Activated naive CD4-positive, alpha-beta T cell treated with anti-CD3 and anti-CD28 coated beads for 36 hours (primary cell): ENCODE data around the gene ARHGAP15. TPM values are rescaled to one million over a fixed set of nuclear protein-coding genes. Genes with fewer than 3 reads are reported as not detected.
A peak's percentile ranks its signal among the peaks of the same experiment; 100 is the strongest.

ENCODE experiments used
- CTCF ChIA-PET: fragments of 350-600 bp; sonication (Branson Sonifier 250); formaldehyde crosslinking; loops from one replicate; lab custom pipeline; 2021; ENCODE audit warnings: antibody characterized with exemption; lab: Charles Lee
- DNase-seq: peaks from one replicate; pipeline ENCODE4 v3.0.0-alpha.2; 2020
- H3K27ac Mint-ChIP-seq: one replicate; pipeline ENCODE4 v1.8.0; 2021; ENCODE audit warnings: mild to moderate bottlenecking, mixed read lengths
- H3K27me3 Mint-ChIP-seq: one replicate; pipeline ENCODE4 v1.8.0; 2021; ENCODE audit warnings: low read depth, mixed read lengths
- H3K36me3 Mint-ChIP-seq: one replicate; pipeline ENCODE4 v1.8.0; 2021; ENCODE audit warnings: low read depth, mixed read lengths
- H3K4me1 Mint-ChIP-seq: one replicate; pipeline ENCODE4 v1.8.0; 2021; ENCODE audit warnings: low read depth, mixed read lengths
- H3K4me3 Mint-ChIP-seq: one replicate; pipeline ENCODE4 v1.8.0; 2021; ENCODE audit warnings: mild to moderate bottlenecking, moderate library complexity, mixed read lengths
- H3K9me3 Mint-ChIP-seq: one replicate; pipeline ENCODE4 v1.8.0; 2021; ENCODE audit warnings: mixed read lengths
- intact Hi-C: fragments of 100-400 bp; cut with micrococcal nuclease; formaldehyde crosslinking; loops from one replicate; pipeline ENCODE4 v1.15.1; 2023
- total RNA-seq, 2 experiments: library from RNA; stranded (reverse); gene quantifications; one replicate each; pipeline ENCODE4 v1.2.3, GENCODE V29; 2021

ARHGAP15 gene
- total RNA-seq, 2 experiments from 2014 or later: 85.7 to 90.1 TPM

DNA sequence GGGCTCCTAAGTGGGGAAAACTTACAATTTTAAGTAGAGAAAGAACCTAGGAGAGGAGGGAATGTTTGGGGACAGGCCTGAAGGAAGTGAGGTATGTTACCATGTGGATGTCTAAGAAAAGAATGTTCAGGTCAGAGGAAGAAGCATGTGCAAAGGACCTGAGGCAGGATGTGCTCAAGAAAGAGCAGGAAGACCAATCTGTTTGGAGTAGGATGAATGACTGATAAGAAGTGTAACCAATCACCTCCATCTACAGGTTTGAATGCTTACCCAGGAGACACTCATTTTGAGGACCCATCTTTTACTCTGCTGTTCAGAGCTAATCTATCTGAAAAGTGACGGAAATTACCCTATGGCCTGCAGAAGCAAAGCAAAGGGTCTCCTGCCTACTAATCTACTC, 342.3 kb downstream of the ARHGAP15 start:
- no peak for DNase-seq
- H3K36me3 Mint-ChIP-seq: peaks cover 17% of the 10 kb centered on the region
- H3K27me3 Mint-ChIP-seq: no peaks in the 10 kb centered on the region
- intact Hi-C loops: no loop called here
- CTCF ChIA-PET: no interaction called here
- no peak overlapping the region for H3K27ac Mint-ChIP-seq
- no peaks in the 10 kb centered on the region for H3K9me3 Mint-ChIP-seq
- peaks cover 36% of the 10 kb centered on the region for H3K4me1 Mint-ChIP-seq
- no peak overlapping the region for H3K4me3 Mint-ChIP-seq

DNA sequence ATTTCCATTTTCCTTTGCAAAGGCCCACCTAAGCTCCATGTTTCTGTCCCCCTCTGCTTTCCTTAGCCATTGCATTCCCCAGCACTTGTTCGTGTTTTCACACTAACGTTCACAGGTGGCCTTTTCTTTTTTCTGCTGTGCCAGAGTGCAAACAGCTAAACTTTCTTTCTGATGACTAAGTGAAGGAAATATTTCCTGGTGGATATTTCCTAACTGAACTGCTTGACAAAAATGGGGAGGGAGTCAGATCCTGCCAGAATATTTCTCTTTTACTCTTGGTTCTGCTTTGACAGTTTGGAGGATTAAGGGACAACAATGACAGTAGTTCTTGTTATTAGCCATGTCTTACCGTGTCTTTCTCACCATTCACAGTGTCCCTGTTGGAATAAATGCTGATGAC, 344.0 kb downstream of the ARHGAP15 start:
- no peak overlapping the region for H3K4me3 Mint-ChIP-seq
- no peaks in the 10 kb centered on the region for H3K9me3 Mint-ChIP-seq
- H3K4me1 Mint-ChIP-seq: peaks cover 37% of the 10 kb centered on the region
- intact Hi-C loops: no loop called here
- H3K36me3 Mint-ChIP-seq: peaks cover 17% of the 10 kb centered on the region
- CTCF ChIA-PET: no interaction called here
- H3K27me3 Mint-ChIP-seq: no peaks in the 10 kb centered on the region
- no peak overlapping the region for H3K27ac Mint-ChIP-seq
- no peak for DNase-seq

DNA sequence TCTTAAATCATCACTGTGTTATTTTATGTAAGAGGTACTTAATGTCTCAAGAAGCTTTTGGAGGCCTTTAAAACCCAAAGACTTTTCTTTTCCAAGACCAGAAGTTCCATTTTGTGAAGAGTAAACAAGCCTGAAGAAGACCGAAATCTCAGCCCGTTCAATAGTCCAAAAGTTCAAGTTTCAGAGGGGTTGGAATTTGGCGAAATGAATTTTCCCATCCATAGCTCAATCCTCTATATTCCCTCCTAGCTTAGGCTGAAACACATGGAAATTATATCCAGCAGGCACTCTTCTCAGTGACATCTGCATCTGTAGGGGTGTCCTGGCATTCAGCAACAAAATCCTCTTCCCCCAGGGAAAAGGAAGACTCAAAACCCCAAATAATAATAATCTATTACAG, 344.6 kb downstream of the ARHGAP15 start:
- Mint-ChIP-seq H3K27me3 (no peaks in the 10 kb centered on the region), H3K9me3 (no peaks in the 10 kb centered on the region), H3K36me3 (peaks cover 17% of the 10 kb centered on the region), H3K4me1 (peaks cover 32% of the 10 kb centered on the region), H3K27ac (no peak overlapping the region), H3K4me3 (no peak overlapping the region)
- CTCF ChIA-PET: no interaction called here
- intact Hi-C loops: no loop called here
- no peak for DNase-seq

DNA sequence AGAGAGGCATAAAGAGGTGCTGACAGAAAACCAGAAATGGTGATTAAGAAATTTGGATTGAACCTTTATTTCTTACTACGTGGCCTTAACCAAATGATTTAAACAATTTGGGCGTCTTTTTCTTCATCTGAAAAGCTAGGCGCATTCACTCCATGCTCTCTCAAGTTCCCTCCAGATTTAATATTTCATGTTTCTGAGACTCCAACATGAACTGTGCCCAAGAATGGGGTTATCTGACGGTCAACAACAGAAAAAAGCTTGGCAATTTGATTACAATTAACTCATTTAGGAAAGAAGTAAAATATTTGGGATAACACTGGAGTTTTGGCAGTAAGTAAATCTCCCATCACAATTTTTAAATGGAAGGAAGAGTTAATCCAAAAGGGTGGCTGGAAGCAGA, 345.4 kb downstream of the ARHGAP15 start:
- intact Hi-C loops: no loop called here
- Mint-ChIP-seq H3K9me3 (no peaks in the 10 kb centered on the region), H3K27ac (no peak overlapping the region), H3K36me3 (peaks cover 17% of the 10 kb centered on the region), H3K27me3 (no peaks in the 10 kb centered on the region), H3K4me3 (no peak overlapping the region), H3K4me1 (peaks cover 28% of the 10 kb centered on the region)
- DNase-seq: no peak
- CTCF ChIA-PET: no interaction called here

DNA sequence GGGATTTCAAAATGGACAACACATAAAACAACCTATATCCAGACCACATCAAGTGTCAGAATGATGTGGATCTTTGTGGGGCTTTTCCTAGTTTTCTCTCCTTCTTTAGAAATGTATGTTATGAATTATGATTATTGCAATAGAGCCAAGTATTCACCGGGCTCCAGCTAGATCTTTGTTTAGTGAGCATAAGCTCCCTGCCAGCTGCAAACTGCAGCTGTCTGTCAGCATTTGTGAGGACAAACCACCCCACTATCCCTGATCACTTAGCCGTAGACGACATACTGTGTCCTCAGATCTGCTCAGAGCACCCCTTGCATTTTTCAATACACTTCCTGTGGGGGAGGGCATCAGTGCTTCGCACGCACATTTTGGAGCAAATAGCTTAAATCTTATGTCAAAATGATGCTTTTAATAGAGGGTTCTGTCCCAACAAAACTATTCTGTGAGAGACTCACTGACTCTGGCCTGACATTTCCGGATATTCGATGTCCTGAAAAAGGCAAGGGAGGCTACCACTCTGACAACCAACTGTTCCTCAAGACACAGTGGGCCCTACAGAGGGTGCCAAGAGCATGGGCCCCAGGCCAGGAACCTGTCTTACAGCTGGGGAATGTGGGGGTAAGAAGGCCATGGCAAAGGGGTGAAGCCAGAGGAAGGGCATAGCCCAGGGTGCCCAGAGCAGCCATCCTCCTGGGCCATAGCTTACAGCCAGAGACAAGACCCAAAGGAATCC, 346.0 kb downstream of the ARHGAP15 start:
- peak overlapping the region; percentile 18 for H3K27ac Mint-ChIP-seq
- no peak overlapping the region for H3K4me3 Mint-ChIP-seq
- no peaks in the 10 kb centered on the region for H3K27me3 Mint-ChIP-seq
- DNase-seq: no peak
- peaks cover 26% of the 10 kb centered on the region for H3K4me1 Mint-ChIP-seq
- intact Hi-C loops: no loop called here
- H3K9me3 Mint-ChIP-seq: no peaks in the 10 kb centered on the region
- peaks cover 16% of the 10 kb centered on the region for H3K36me3 Mint-ChIP-seq
- CTCF ChIA-PET: interaction anchor here (0.7 kb wide), 1 partner anchor 192 kb away, joined by 3 read pairs; no protein-coding TSS in a partner anchor

DNA sequence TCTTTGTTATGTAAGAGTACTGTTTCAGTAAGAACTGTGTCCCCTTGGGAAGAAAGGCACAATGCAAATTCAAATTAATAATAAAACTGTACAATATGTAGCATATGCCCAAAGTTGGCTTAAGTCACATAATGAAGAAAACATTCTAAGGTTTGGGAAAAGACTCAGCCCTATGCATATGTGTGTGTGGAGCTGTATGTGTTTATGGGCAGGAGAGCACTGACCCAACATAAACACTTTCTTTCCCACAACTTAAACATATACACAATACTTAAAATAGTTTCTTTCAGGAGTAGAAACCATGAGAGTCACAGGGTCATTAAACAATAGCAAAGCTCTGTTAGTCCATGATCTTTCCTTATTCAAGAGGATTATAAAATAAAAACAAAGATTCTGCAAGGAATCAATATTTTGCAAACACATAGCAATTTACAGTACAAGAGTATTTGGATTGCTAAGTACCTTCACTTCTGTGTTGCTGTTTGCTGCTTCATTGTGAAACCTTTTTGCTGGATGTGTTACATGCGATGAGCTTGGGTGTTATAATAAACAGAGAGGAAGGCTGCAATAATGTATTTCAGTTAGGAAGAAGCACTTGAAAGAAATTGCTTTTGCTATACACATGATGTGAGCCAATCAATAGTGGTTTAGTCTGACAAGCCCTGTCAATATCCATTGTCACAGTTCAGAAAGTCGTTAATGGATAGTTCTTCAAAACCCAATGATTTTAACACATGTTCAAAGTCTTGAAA, 347.3 kb downstream of the ARHGAP15 start:
- intact Hi-C loops: no loop called here
- no peak for DNase-seq
- no peak overlapping the region for H3K27ac Mint-ChIP-seq
- H3K27me3 Mint-ChIP-seq: no peaks in the 10 kb centered on the region
- no peak overlapping the region for H3K4me3 Mint-ChIP-seq
- CTCF ChIA-PET: interaction anchor here (0.7 kb wide), 1 partner anchor 191 kb away, joined by 3 read pairs; no protein-coding TSS in a partner anchor
- H3K4me1 Mint-ChIP-seq: peaks cover 31% of the 10 kb centered on the region
- H3K9me3 Mint-ChIP-seq: no peaks in the 10 kb centered on the region
- peaks cover 15% of the 10 kb centered on the region for H3K36me3 Mint-ChIP-seq

DNA sequence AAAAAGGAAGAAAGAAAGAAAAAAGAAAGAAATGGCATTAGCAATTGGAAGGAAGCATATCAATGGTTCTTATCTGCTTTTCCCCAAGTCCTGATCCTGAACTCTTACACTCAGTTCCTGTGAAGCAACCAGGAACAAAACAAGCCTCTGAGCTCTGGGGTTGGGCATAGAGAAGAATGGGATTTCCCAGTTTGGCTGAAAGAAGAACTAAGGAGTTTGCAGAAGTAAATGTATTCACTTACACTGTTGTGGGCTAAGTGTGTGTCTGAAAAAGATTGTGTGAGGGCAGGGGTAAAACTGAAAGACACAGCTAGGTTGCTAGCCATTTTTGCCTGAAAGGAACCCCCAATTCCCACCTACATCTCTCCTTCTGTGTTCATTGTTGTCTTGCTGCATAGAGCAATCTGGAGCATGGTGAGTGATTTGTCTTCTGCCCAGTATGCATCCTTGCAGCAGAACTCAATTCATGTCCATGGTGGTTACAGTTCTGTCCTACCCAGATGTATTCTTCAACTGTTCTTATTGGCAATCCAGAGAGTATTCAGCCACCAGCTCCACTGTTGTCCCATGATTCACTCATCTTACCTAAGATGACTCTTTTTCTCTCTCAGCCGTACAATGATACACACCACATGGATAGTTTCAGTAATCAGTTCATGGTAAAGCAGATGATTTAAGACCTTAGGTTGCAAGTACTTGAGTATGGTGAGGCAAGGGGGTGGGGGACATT, 348.7 kb downstream of the ARHGAP15 start:
- no peak overlapping the region for H3K4me3 Mint-ChIP-seq
- H3K27ac Mint-ChIP-seq: no peak overlapping the region
- no peaks in the 10 kb centered on the region for H3K27me3 Mint-ChIP-seq
- CTCF ChIA-PET: no interaction called here
- H3K36me3 Mint-ChIP-seq: peaks cover 8% of the 10 kb centered on the region
- intact Hi-C loops: no loop called here
- H3K4me1 Mint-ChIP-seq: peaks cover 35% of the 10 kb centered on the region
- no peak for DNase-seq
- H3K9me3 Mint-ChIP-seq: no peaks in the 10 kb centered on the region

DNA sequence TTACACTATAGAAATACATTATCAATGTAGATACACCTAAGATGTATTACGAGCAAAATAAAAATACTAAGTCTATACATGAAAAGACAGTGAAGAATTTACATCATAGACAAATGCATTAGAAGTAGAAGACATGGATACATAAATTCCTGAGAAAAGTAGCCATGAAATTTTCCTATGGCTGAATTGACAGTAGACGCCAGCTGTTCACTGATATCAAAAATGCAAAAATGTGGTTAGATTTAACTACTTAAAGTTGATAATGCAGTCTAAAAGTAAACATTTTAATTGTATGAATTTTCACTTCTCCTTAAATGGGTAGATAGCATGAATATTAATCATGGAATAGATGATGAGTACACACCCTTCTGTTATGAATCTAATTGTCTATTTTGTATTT, 350.9 kb downstream of the ARHGAP15 start:
- no peak overlapping the region for H3K4me3 Mint-ChIP-seq
- CTCF ChIA-PET: interaction anchor here (0.7 kb wide), 1 partner anchor 125 kb away, joined by 5 read pairs; no protein-coding TSS in a partner anchor
- no peak for DNase-seq
- no peaks in the 10 kb centered on the region for H3K27me3 Mint-ChIP-seq
- no peak overlapping the region for H3K27ac Mint-ChIP-seq
- peaks cover 33% of the 10 kb centered on the region for H3K4me1 Mint-ChIP-seq
- H3K36me3 Mint-ChIP-seq: no peaks in the 10 kb centered on the region
- no peaks in the 10 kb centered on the region for H3K9me3 Mint-ChIP-seq
- intact Hi-C loops: no loop called here

DNA sequence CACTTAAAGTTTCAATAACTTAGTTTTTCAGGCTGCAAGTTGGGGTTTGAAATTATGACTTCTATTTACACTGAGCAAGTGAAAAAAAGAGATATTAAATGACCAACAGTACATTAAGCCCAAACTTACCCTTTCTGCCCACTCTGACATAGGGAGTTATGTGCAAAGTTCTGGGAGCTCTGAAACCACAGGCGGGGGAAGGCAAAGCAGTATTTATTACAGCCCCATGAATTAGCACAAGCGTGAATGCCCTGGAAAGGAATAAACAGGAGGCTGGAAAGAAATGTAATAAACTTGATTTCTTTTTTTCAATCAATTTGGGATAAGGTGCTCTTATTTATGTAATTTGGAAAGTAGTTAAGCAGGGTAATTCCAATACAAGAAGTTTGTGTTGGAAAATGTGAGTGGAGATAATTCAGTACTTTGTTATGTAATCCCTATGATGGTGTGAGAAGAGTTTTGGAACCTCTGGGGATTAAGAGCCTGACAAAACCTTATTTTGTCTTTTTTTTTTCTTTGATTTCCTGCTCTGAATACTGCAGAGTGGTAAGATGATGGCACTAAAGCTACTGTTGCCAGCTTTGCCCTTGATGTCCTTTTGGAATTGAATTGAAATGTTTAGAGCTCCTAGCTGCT, 351.5 kb downstream of the ARHGAP15 start:
- DNase-seq: no peak
- H3K27ac Mint-ChIP-seq: no peak overlapping the region
- intact Hi-C loops: no loop called here
- no peaks in the 10 kb centered on the region for H3K9me3 Mint-ChIP-seq
- no peak overlapping the region for H3K4me3 Mint-ChIP-seq
- CTCF ChIA-PET: no interaction called here
- peaks cover 28% of the 10 kb centered on the region for H3K4me1 Mint-ChIP-seq
- no peaks in the 10 kb centered on the region for H3K27me3 Mint-ChIP-seq
- H3K36me3 Mint-ChIP-seq: no peaks in the 10 kb centered on the region

DNA sequence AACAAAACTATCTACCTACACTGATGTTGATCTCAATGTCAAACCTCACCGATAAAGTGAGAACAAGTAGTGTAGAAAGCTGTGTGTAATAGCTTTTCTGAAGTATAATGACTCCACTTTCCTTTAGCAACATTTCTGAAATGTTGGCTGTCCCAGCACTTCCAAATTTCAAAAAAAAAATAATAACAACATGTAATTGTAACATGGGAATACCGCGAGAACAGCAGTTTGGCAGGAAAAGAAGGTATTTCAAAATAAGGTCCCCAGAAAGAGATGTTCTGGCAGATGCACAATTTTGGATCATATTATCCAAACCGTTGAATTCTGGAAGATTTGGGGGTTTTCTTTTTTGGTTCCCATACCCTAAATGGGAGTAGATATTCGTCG, 352.0 kb downstream of the ARHGAP15 start:
- no peaks in the 10 kb centered on the region for H3K27me3 Mint-ChIP-seq
- no peaks in the 10 kb centered on the region for H3K9me3 Mint-ChIP-seq
- peaks cover 28% of the 10 kb centered on the region for H3K4me1 Mint-ChIP-seq
- no peak overlapping the region for H3K4me3 Mint-ChIP-seq
- H3K36me3 Mint-ChIP-seq: no peaks in the 10 kb centered on the region
- no peak overlapping the region for H3K27ac Mint-ChIP-seq
- intact Hi-C loops: no loop called here
- no peak for DNase-seq
- CTCF ChIA-PET: no interaction called here

DNA sequence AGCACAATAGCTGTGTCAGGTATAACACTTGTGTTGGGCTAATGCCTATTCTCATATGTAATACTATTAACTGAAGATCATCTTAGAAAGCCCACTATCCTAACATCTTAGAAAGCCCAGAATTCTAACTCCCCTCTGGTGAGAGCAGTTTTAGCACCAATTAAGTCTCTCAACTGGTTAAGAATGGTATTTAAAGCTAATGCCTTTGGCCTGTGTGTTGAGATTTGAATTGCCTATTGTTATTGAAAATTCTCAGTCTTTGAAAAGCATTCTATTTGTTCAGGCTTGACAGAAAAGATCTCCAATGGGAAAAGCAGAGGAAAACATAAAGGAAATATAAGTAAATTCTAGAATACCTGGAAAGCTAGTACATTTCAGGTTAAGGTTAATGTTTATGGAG, 352.5 kb downstream of the ARHGAP15 start:
- peaks cover 29% of the 10 kb centered on the region for H3K4me1 Mint-ChIP-seq
- intact Hi-C loops: no loop called here
- CTCF ChIA-PET: no interaction called here
- no peak for DNase-seq
- H3K9me3 Mint-ChIP-seq: no peaks in the 10 kb centered on the region
- no peak overlapping the region for H3K4me3 Mint-ChIP-seq
- no peak overlapping the region for H3K27ac Mint-ChIP-seq
- peaks cover 3% of the 10 kb centered on the region for H3K36me3 Mint-ChIP-seq
- no peaks in the 10 kb centered on the region for H3K27me3 Mint-ChIP-seq

DNA sequence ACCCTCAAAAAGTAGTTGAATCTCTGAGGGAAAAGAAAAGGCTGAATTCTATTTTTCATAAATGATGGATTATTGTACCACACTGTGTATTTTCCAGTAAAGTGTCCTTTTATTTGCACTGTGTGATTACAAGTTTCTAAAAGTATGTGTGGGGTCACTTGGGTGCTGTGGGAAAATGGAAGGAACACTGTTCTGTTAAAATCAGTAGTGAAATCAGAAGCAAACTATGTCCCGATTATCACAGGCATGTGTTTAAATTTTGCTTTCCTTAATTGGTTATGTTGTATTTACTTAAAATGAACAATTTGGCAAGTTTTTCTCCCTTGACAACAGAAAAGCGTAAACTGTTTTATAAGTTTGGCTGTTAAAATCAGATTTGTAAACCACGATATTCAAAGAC, 353.1 kb downstream of the ARHGAP15 start:
- no peak for DNase-seq
- H3K4me3 Mint-ChIP-seq: no peak overlapping the region
- CTCF ChIA-PET: no interaction called here
- peaks cover 26% of the 10 kb centered on the region for H3K4me1 Mint-ChIP-seq
- intact Hi-C loops: no loop called here
- no peaks in the 10 kb centered on the region for H3K27me3 Mint-ChIP-seq
- H3K9me3 Mint-ChIP-seq: no peaks in the 10 kb centered on the region
- peaks cover 3% of the 10 kb centered on the region for H3K36me3 Mint-ChIP-seq
- H3K27ac Mint-ChIP-seq: no peak overlapping the region
